GM12874 (cell line): ENCODE results near the gene ABCF1.

Experiments
- CTCF ChIP-seq: IDR thresholded peaks from 2 replicates; pipeline ENCODE4 v1.5.1; 2011; ENCODE audit warnings: low read depth, mild to moderate bottlenecking, control low read depth, low read length, moderate library complexity; ENCODE audit not compliant: insufficient read depth

Gene ABCF1

DNA sequence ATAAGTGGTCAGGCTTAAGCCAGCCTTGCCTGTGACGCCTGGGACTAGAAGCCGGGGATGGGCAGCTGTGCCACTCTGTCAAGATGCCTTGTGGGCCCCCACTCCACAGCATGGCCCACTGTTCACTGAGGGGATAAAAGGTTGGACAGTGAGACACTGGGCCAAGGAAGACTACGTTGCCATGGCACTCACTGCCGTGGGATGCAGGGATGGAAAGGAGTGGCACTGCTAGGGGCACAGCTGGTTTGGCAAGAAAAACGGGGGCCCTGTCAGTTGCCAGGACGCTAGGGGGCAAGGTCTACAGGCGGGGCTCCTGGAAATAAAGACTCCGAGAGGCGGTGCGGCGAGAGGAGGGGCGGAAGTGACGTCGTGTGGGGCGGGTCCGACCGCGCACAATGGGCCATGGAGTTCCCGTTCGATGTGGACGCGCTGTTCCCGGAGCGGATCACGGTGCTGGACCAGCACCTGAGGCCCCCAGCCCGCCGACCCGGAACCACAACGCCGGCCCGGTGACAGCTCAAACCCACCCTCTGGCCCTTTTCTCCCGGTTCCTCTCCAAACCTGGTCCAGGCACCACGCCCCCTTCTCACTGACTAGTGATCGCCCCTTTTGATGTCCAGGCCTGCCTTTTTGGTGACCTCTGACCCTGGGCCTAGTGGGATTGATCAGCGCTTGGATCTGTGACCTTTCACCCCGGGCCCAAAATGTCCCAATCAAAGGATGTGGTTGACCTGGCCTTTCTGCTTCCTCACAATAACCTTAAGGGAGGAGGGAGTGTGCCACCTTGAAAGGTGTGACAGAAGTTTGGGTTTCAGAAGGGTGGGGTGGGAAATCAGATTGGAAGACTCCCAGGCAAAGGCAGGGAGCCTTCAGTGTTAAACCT lies 55.5 kb downstream of the ABCF1 start, which contains the start of gene ATAT1:
TSS of gene ATAT1 (plus strand) at position 391 of the 883 bp plus-strand sequence.
- peak; percentile 65 for TF ChIP-seq CTCF

DNA sequence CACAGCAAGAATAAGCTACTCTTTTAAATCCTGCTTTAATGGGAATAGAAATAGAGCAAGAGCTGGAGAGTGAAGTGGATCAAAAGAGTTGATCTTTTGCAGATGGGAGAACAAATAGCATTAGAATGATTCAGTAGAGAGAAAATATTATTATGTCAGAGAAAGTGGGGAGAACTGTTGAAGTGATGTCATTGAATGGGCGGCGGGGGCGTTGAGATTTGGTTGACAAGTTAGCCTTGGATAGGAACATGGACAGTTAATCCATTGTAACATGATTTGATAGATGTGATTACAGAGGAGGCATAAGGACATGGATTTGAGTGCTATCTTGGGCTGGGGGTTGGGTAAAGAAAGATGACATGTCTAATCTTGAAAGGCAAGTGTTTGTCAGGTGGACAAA lies 64.6 kb downstream of the ABCF1 start:
- TF ChIP-seq CTCF, result no peak

GRCh38 chr6:30640481-30640880 lies 69.2 kb downstream of the ABCF1 start:
- no peak for TF ChIP-seq CTCF

GRCh38 chr6:30641048-30641447 lies 69.8 kb downstream of the ABCF1 start:
- no peak for TF ChIP-seq CTCF
